GM21529 (cell line): ENCODE results near the gene MPPED2.

Source experiments
- ATAC-seq: cut with Tn5 transposase; IDR thresholded peaks from one replicate; pipeline ENCODE4 v1.9.1; 2021; ENCODE audit not compliant: unreplicated experiment

Gene MPPED2

GRCh38 chr11:30365793-30366517 is 220.2 kb downstream of the MPPED2 start:
- ATAC-seq = peak; percentile 65

- no peak for ATAC-seq
Measured at GRCh38 chr11:30364837-30365482, 221.2 kb downstream of the MPPED2 start.

GRCh38 chr11:30364139-30364836 is 221.9 kb downstream of the MPPED2 start:
- ATAC-seq = no peak

GRCh38 chr11:30360741-30361140 is 225.4 kb downstream of the MPPED2 start:
- ATAC-seq = no peak
